HepG2 (cell line): ENCODE measurements around the gene PLEKHM2. TPM values are rescaled to one million over a fixed set of nuclear protein-coding genes. Genes with fewer than 3 reads are reported as not detected.

Source experiments
- ARNT ChIP-seq: fragments of 450-650 bp; IDR thresholded peaks from 2 replicates; pipeline ENCODE4 v1.6.1; 2017
- BORCS8-MEF2B ChIP-seq: sonication (generic); formaldehyde crosslinking; IDR thresholded peaks from 2 replicates; pipeline ENCODE4 v1.8.0; 2022; ENCODE audit warnings: mild to moderate bottlenecking, missing genetic modification reagents
- KDM5B ChIP-seq: sonication (generic); formaldehyde crosslinking; IDR thresholded peaks from 2 replicates; pipeline ENCODE4 v1.4.0; 2020; ENCODE audit warnings: missing genetic modification reagents, mild to moderate bottlenecking, borderline replicate concordance
- MAFF ChIP-seq: IDR thresholded peaks from 2 replicates; pipeline ENCODE4 v1.6.1; 2011; ENCODE audit warnings: low read depth, low read length, improper control_type of control experiment
- MBD4 ChIP-seq: IDR thresholded peaks from 2 replicates; pipeline ENCODE4 v1.6.1; 2012; ENCODE audit warnings: low read length, inconsistent platforms, borderline replicate concordance
- RBFOX2 ChIP-seq: fragments of 200-400 bp; formaldehyde crosslinking; IDR thresholded peaks from 2 replicates; pipeline ENCODE4 v1.6.1; 2017; ENCODE audit warnings: low read depth, mild to moderate bottlenecking, low read length
- SP2 ChIP-seq: sonication (generic); formaldehyde crosslinking; IDR thresholded peaks from 2 replicates; pipeline ENCODE4 v1.5.1; 2020; ENCODE audit warnings: mild to moderate bottlenecking, missing genetic modification reagents
- ZNF430 ChIP-seq: sonication (generic); formaldehyde crosslinking; IDR thresholded peaks from 2 replicates; pipeline ENCODE4 v1.9.0; 2021; ENCODE audit warnings: mild to moderate bottlenecking, missing genetic modification reagents
- polyA plus RNA-seq, 8 experiments: library from polyadenylated mRNA; depleted of rRNA in 3 of 8; stranded (reverse) in 7 of 8; unstranded in 1 of 8; fragments of >200 nt; fragmentation: Illumina TruSeq in 4 of 8; extraction: Trizol in 4 of 8; gene quantifications; 2 replicates each; pipeline versions ENCODE4 v1.2.1 to v1.2.3, GENCODE V29; 2011 to 2016; ENCODE audit warnings: low read depth in 4 of 8, missing spikeins in 1 of 8, mixed read lengths in 1 of 8; ENCODE audit not compliant: insufficient read depth in 1 of 8
- total RNA-seq, 5 experiments: library from RNA; depleted of rRNA; stranded (reverse); fragments of >200 nt; fragmentation: Illumina TruSeq; extraction: Trizol; gene quantifications; 2 replicates each; pipeline ENCODE4 v1.2.3, GENCODE V29; 2016; ENCODE audit warnings: low read depth in 1 of 5
- TF ChIP-seq, protein P1 (sequence below): sonication (generic); formaldehyde crosslinking; IDR thresholded peaks from 2 replicates; pipeline ENCODE4 v1.4.0; 2020; ENCODE audit warnings: missing genetic modification reagents
- TF ChIP-seq, protein P2 (sequence below): IDR thresholded peaks from 2 replicates; pipeline ENCODE4 v1.6.1; 2016; ENCODE audit warnings: low read depth, borderline replicate concordance
- TF ChIP-seq, protein P3 (sequence below): sonication (generic); formaldehyde crosslinking; IDR thresholded peaks from 2 replicates; pipeline ENCODE4 v1.8.0; 2022; ENCODE audit warnings: missing genetic modification reagents, low read depth, mild to moderate bottlenecking, borderline replicate concordance
- TF ChIP-seq, protein P4 (sequence below): sonication (generic); formaldehyde crosslinking; conservative IDR thresholded peaks from 2 replicates; pipeline ENCODE4 v1.5.0; 2020; ENCODE audit warnings: missing genetic modification reagents
- TF ChIP-seq, protein P5 (sequence below): sonication (generic); formaldehyde crosslinking; IDR thresholded peaks from 2 replicates; pipeline ENCODE4 v1.5.0; 2020; ENCODE audit warnings: mild to moderate bottlenecking, missing genetic modification reagents, borderline replicate concordance
- TF ChIP-seq, protein P6 (sequence below): sonication (generic); formaldehyde crosslinking; IDR thresholded peaks from 2 replicates; pipeline ENCODE4 v1.5.1; 2020; ENCODE audit warnings: missing genetic modification reagents, mild to moderate bottlenecking, borderline replicate concordance
- TF ChIP-seq, protein P7 (sequence below): sonication (generic); formaldehyde crosslinking; IDR thresholded peaks from 2 replicates; pipeline ENCODE4 v1.4.0; 2020; ENCODE audit warnings: mild to moderate bottlenecking, missing genetic modification reagents

The PLEKHM2 gene
- total and polyA plus RNA-seq, 2 of the 13 experiments (the other 11 are each of a cell fraction or from before 2014, with no cell fraction given), result 16.5 to 27.3 TPM

DNA sequence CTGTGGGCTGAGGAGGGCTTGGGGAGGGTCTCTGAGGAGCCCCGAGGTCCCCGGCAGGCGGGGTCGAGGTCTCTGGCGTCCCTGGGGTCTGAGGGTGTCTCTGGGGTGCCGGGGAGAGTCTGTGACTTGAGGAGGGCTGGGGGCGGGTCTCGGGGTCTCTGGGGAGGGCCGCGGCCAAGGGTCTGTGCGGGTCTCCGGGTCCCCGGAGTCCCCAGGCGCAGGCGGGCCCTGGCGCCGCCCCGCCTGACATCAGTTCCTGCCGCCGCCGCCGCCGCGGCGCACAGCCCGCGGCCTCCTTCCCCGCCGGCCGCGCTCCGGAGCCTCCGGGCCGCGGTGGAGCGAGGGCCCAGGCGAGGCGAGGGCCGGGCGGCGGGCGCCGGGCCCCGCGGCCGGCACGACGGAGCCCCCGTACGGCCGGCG, at the start of gene PLEKHM2 (continued):
- TF ChIP-seq, protein P1, sequence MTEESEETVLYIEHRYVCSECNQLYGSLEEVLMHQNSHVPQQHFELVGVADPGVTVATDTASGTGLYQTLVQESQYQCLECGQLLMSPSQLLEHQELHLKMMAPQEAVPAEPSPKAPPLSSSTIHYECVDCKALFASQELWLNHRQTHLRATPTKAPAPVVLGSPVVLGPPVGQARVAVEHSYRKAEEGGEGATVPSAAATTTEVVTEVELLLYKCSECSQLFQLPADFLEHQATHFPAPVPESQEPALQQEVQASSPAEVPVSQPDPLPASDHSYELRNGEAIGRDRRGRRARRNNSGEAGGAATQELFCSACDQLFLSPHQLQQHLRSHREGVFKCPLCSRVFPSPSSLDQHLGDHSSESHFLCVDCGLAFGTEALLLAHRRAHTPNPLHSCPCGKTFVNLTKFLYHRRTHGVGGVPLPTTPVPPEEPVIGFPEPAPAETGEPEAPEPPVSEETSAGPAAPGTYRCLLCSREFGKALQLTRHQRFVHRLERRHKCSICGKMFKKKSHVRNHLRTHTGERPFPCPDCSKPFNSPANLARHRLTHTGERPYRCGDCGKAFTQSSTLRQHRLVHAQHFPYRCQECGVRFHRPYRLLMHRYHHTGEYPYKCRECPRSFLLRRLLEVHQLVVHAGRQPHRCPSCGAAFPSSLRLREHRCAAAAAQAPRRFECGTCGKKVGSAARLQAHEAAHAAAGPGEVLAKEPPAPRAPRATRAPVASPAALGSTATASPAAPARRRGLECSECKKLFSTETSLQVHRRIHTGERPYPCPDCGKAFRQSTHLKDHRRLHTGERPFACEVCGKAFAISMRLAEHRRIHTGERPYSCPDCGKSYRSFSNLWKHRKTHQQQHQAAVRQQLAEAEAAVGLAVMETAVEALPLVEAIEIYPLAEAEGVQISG (CRISPR knock-in tag), result peak; percentile 56; the same call in 1 of the 2 replicates
- TF ChIP-seq MBD4 (no peak), BORCS8-MEF2B (CRISPR knock-in tag) (no peak), ZNF430 (CRISPR knock-in tag) (no peak), KDM5B (CRISPR knock-in tag) (no peak), ARNT (no peak), MAFF (no peak), SP2 (CRISPR knock-in tag) (no peak), RBFOX2 (peak; percentile 68)
- TF ChIP-seq, protein P2, sequence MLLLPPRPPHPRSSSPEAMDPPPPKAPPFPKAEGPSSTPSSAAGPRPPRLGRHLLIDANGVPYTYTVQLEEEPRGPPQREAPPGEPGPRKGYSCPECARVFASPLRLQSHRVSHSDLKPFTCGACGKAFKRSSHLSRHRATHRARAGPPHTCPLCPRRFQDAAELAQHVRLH, result no peak
- TF ChIP-seq, protein P3, sequence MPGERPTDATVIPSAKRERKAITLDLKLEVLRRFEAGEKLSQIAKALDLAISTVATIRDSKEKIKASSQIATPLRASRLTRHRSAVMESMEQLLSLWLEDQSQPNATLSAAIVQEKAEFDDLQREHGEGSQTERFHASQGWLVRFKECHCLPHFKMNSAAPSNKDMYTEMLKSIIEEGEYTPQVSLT, result no peak
- TF ChIP-seq, protein P4, sequence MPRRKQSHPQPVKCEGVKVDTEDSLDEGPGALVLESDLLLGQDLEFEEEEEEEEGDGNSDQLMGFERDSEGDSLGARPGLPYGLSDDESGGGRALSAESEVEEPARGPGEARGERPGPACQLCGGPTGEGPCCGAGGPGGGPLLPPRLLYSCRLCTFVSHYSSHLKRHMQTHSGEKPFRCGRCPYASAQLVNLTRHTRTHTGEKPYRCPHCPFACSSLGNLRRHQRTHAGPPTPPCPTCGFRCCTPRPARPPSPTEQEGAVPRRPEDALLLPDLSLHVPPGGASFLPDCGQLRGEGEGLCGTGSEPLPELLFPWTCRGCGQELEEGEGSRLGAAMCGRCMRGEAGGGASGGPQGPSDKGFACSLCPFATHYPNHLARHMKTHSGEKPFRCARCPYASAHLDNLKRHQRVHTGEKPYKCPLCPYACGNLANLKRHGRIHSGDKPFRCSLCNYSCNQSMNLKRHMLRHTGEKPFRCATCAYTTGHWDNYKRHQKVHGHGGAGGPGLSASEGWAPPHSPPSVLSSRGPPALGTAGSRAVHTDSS (CRISPR knock-in tag), result no peak
- TF ChIP-seq, protein P5, sequence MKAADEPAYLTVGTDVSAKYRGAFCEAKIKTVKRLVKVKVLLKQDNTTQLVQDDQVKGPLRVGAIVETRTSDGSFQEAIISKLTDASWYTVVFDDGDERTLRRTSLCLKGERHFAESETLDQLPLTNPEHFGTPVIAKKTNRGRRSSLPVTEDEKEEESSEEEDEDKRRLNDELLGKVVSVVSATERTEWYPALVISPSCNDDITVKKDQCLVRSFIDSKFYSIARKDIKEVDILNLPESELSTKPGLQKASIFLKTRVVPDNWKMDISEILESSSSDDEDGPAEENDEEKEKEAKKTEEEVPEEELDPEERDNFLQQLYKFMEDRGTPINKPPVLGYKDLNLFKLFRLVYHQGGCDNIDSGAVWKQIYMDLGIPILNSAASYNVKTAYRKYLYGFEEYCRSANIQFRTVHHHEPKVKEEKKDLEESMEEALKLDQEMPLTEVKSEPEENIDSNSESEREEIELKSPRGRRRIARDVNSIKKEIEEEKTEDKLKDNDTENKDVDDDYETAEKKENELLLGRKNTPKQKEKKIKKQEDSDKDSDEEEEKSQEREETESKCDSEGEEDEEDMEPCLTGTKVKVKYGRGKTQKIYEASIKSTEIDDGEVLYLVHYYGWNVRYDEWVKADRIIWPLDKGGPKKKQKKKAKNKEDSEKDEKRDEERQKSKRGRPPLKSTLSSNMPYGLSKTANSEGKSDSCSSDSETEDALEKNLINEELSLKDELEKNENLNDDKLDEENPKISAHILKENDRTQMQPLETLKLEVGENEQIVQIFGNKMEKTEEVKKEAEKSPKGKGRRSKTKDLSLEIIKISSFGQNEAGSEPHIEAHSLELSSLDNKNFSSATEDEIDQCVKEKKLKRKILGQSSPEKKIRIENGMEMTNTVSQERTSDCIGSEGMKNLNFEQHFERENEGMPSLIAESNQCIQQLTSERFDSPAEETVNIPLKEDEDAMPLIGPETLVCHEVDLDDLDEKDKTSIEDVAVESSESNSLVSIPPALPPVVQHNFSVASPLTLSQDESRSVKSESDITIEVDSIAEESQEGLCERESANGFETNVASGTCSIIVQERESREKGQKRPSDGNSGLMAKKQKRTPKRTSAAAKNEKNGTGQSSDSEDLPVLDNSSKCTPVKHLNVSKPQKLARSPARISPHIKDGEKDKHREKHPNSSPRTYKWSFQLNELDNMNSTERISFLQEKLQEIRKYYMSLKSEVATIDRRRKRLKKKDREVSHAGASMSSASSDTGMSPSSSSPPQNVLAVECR (CRISPR knock-in tag), result no peak
- TF ChIP-seq, protein P6, sequence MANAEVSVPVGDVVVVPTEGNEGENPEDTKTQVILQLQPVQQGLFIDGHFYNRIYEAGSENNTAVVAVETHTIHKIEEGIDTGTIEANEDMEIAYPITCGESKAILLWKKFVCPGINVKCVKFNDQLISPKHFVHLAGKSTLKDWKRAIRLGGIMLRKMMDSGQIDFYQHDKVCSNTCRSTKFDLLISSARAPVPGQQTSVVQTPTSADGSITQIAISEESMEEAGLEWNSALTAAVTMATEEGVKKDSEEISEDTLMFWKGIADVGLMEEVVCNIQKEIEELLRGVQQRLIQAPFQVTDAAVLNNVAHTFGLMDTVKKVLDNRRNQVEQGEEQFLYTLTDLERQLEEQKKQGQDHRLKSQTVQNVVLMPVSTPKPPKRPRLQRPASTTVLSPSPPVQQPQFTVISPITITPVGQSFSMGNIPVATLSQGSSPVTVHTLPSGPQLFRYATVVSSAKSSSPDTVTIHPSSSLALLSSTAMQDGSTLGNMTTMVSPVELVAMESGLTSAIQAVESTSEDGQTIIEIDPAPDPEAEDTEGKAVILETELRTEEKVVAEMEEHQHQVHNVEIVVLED, result no peak
- TF ChIP-seq, protein P7, sequence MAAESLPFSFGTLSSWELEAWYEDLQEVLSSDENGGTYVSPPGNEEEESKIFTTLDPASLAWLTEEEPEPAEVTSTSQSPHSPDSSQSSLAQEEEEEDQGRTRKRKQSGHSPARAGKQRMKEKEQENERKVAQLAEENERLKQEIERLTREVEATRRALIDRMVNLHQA (CRISPR knock-in tag), result no peak
